SK-N-MC (cell line): Measurements from ENCODE around the gene AMOTL2.

ENCODE experiments used
- EZH2 ChIP-seq: fragments of 200-600 bp; sonication (generic); IDR thresholded peaks from one replicate; pipeline ENCODE4 v1.6.1; 2017; ENCODE audit warnings: antibody characterized with exemption
- FOXP2 ChIP-seq: optimal IDR thresholded peaks from 2 replicates; pipeline ENCODE3; 2011; ENCODE audit warnings: mild to moderate bottlenecking, moderate library complexity; ENCODE audit not compliant: insufficient read depth; ENCODE audit errors: extremely low read length, control extremely low read depth
- POLR2AphosphoS5 ChIP-seq: IDR thresholded peaks from 2 replicates; pipeline ENCODE4 v1.6.1; 2012; ENCODE audit warnings: mild to moderate bottlenecking, low read depth, low read length, borderline replicate concordance

DNA sequence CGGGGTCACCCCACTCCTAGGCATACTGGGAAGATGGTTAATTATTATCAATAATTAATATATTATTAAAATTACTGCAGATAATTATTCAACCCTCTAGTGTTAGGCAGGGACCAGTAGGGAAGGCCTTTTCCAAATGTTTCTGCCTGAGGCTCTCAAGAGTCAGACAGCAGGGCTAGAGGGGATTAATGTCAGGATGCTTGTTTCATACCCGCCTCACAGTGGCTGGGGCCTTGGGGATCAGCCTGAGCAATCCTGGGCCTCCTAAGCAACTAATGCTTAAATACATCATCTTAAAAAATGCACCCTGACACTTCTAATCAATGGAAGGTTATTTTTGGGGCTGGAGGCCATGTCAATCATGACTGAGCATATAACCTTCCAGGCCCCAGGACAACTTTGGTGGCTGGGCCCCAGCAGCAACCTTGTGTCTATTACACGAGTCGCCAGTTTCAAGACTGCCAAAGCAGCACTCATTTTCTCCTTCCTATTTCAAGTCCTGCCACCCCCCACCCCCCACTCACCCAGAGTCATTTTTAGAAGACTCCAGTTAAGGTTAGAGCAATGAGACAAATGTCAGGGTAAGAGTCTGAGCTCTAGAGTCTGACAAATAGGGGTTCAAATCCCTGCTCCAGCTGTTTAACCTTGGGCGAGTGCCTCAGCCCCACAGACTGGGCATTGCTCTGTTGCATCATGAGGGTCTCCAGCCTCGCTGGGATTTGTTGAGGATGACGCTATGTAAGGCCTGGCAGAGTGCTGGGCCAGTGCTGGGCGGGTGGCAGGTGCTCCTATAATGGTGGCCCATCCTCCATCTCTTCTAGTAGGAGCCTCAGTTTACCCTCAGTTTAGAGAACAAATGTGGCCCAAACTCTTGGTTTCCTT is 6.1 kb downstream of the AMOTL2 start:
- no peak for TF ChIP-seq EZH2
- no peak for TF ChIP-seq POLR2AphosphoS5
- TF ChIP-seq FOXP2: no peak
